Measurements from ENCODE around the gene PDZD4.

PDZD4 gene

GRCh38 chrX:153769865-153770600 is 60.3 kb downstream of the PDZD4 start:
- DNase-seq: no peak

DNA sequence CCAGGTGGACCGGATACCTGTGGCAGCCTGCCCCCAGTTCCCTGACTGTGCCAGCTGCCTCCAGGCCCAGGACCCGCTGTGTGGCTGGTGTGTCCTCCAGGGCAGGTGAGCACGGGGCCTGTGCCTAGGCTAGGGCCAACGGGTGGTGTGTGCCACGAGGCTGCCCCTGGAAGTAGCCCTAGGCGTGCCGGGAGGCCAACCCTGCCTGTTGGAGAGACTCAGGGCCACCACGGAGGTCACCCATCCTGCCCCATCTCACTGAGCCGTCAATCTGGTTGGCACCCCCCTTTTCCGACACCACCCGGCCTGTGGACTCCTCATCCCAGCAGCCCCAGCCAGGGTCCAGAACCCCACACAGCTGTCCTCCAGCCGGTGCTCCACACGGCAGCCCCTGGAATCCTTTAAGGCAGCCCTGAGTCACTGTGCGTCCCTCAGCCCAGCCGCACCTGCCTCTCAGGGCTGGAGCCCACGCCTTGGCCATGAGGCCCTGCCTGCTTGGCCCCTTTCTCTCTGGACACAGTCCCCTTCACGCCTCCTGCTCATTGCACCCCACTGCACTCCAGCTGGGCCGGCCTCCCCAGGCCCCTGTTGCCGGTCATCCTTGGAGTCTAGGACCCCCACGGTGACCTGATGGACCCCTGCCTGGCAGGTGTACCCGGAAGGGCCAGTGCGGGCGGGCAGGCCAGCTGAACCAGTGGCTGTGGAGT is 61.0 kb downstream of the PDZD4 start:
- no peak for DNase-seq

- DNase-seq: no peak
Measured at GRCh38 chrX:153768311-153769157, 61.8 kb downstream of the PDZD4 start.

GRCh38 chrX:153767674-153768055 is 62.7 kb downstream of the PDZD4 start:
- no peak for DNase-seq

DNA sequence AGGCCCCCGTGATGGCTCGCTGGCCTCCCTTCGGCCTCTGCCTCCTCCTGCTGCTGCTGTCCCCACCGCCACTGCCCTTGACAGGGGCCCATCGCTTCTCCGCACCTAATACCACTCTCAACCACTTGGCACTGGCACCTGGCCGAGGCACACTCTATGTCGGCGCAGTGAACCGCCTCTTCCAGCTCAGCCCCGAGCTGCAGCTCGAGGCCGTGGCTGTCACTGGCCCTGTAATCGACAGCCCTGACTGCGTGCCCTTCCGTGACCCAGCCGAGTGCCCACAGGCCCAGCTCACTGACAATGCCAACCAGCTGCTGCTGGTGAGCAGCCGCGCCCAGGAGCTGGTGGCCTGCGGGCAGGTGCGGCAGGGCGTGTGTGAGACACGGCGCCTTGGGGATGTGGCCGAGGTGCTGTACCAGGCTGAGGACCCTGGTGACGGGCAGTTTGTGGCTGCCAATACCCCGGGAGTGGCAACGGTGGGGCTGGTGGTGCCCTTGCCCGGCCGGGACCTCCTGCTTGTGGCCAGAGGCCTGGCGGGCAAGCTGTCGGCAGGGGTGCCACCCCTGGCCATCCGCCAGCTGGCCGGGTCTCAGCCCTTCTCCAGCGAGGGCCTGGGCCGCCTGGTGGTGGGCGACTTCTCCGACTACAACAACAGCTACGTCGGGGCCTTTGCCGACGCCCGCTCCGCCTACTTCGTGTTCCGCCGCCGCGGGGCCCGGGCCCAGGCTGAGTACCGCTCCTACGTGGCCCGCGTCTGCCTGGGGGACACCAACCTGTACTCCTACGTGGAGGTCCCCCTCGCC is 63.3 kb downstream of the PDZD4 start:
- no peak for DNase-seq

GRCh38 chrX:153766098-153766817 is 64.1 kb downstream of the PDZD4 start:
- DNase-seq: no peak

DNA sequence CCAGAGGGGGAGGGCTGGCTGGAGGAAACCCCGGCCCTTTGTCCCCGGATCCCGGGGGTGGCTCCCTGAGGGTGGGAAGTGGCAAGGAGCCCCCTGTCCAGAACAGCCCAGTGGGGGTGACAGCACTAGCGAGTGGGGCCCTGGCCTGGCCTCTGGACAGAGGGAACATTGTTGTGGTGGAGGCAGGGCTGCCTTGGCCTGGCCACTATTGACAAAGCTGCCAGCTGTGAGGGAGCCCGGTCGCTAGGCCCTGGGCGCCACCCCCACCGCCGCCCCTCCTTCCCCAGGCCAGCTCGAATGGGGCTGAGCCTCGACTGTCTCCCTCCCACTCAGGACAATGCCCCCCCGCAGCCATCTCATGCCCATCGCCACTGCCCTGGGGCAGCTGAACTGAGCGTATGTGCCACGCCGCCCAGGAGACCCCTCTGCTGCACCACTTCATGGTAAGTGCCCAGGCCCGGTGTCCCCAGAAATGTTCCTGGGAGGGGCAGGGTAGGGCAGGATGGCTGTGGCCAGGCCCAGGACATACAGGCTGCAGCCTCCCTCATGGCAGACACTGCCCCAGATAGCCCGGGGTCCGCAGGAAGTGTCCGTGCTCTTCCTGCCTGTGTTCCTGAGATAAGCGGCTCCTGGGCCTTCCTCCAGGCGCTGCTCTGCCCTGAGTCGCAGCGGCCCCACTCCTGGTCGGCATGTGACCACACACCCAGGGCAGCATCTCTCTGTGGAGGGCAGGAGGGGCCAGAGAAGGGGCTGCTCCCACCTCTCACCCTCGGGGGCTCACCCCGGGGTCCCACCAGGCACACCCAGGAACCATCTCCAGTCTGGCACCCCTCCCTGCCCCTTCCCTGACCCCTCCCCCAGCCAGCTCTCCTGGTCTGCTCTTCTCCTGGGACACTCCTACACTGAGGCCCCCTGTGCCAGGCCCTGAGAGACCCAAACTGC is 64.9 kb downstream of the PDZD4 start:
- DNase-seq: no peak

GRCh38 chrX:153764786-153765137 is 65.6 kb downstream of the PDZD4 start:
- DNase-seq: no peak

DNA sequence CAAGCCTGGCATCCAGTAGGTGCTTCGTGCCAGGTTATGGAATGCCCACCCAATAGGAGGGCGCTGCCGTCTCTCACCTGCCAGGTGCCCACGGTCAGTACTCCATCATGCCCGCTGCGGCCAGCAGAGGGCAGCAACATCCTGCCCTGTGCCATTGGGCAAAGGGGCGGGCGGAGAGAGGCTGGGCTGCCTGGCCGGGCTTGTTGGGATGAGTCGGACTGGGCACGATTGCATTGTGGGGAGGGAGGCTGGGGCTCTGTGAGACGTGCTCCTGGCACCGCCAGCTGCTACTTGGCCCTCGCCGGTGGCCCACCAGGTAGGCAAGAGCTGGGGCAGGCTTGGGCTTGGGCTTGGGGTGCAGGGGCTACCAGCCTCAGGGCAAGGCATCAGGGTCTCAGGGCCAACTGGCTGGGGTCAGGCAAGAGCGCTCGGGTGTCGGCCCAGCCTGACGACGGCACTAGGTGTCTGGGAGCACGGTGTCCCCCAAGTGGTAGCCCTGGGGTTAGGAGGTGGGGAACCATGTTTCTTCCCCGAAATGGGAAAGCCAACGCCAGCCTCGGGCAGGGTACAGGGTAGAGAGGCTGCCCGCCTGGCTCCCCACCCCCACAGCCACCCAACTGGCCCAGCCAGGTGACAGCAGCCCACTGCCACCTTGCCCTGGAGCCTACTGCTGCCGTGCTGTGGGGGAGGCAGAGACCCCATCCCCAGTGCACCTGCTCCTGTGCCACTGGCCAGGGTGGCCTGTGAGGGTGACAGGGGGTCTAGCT is 66.2 kb downstream of the PDZD4 start, which contains the start of gene PLXNB3:
Gene PLXNB3 (plus strand): TSS at position 261 of the 767 bp plus-strand sequence. CDS start 1,287 bp downstream, outside the sequence.
- peak; percentile 48 for DNase-seq

DNA sequence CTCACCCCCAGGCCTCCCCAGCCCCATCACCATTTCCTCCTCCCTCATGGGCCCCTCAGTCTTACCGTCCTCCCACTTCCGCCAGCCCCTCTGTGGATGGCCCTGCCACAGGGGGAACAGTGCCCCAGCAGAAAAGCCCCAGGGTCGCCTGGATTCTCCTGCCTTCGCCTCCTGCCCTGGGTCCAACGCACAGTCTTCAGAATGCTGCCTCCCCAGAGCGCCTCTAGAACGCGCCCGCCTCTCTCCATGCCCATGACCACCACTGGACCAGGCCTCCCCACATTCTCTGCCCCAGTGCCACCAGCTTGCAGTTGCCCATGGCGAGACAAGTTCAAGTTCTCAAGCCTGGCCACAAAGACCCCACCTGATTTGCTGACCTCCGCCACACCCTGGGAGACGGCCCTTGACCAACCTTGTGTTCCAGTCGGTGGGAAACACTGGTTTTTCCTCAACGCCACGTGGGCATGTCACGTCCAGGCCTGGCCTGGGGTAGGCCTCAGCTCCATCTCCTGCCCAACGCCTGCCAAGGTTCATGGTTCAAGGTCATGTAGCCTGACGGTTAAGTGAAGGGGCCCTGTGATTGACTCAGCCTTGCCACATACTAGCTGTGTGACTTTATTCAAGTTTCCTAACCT is 66.9 kb downstream of the PDZD4 start:
- DNase-seq: no peak

DNA sequence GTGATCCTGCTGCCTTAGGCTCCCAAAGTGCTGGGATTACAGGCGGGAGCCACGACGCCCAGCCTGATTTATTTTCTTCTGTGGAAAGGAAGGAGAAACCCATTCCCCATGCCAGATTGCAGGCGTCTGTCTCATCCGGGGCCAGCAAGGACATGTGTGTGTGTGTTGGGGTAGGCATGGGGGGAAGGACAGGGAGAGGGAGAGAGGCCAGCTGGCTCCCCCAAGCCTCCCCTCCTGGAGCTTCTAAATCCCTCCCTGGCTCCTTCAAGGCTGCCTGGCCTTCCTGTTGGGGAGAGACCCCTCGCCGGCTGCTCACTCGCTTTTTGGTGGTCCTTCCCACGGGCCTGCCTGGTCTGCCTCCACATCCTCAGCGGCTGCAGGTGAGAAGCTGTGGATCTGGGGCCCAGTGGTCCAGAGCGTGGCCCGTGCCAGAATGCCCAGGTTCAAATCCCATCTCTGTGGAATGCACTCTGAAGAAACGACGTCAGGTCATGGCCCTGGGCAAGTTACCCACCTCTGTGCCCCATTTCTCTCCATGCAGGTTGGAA is 67.6 kb downstream of the PDZD4 start:
- DNase-seq: no peak

GRCh38 chrX:153761863-153762262 is 68.5 kb downstream of the PDZD4 start:
- no peak for DNase-seq

DNA sequence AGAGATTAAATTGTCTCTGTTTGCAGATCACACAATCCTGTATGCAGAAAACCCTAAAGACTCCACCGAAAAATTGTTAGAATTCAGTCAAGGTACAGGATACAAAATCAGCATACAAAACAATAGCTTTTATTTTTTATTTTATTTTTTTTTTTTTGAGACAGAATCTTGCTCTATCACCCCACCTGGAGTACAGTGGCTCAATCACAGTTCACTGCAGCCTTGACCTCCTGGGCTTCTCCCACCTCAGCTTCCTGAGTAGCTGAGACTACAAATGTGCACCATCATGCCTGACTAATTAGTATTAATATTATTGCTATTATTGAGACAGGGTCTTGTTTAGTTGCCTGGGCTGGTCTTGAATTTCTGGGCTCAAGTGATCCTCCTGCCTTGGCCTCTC is 75.2 kb downstream of the PDZD4 start:
- no peak for DNase-seq

Measured in NCI-H510A treated with DMSO at 0.1 percent for 48 hours (cell line).